NB4 (cell line): ENCODE results near the gene DOCK3.
"Not testable (repeated sequence)": the region's sequence is repeated elsewhere in the genome, so short reads cannot be mapped to it uniquely, and the experiment has no call there.

Experiments
- DNase-seq: peaks from one replicate; pipeline ENCODE4 v3.0.0; 2010; ENCODE audit warnings: low read depth
- H3K4me3 ChIP-seq: one replicate; pipeline ENCODE4 v1.5.1; 2011; ENCODE audit warnings: mild to moderate bottlenecking, low read depth, low read length, moderate library complexity
- CTCF ChIP-seq: IDR thresholded peaks from one replicate; pipeline ENCODE4 v1.5.1; 2012; ENCODE audit warnings: low read depth, low read length
- MAX ChIP-seq: IDR thresholded peaks from 2 replicates; pipeline ENCODE4 v1.6.1; 2011; ENCODE audit warnings: low read depth, low read length
- MYC ChIP-seq: IDR thresholded peaks from 2 replicates; pipeline ENCODE4 v1.6.1; 2011; ENCODE audit warnings: low read depth, low read length
- POLR2A ChIP-seq: IDR thresholded peaks from 2 replicates; pipeline ENCODE4 v1.6.1; 2011; ENCODE audit warnings: mild to moderate bottlenecking; ENCODE audit not compliant: insufficient read length; ENCODE audit errors: extremely low read depth

DOCK3 gene

GRCh38 chr3:50848308-50848707 is 173.6 kb downstream of the DOCK3 start:
- no peak for TF ChIP-seq MYC
- no peak for TF ChIP-seq POLR2A
- TF ChIP-seq CTCF: no peak
- TF ChIP-seq MAX: no peak
- H3K4me3 ChIP-seq: no peak overlapping the region
- no peak for DNase-seq

- DNase-seq: no peak
- TF ChIP-seq MAX (no peak), POLR2A (no peak)
- H3K4me3 ChIP-seq: no peak overlapping the region
Observed at GRCh38 chr3:50850639-50851511, 176.1 kb downstream of the DOCK3 start.

- TF ChIP-seq CTCF (no peak), MYC (no peak), POLR2A (no peak), MAX (no peak)
- no peak overlapping the region for H3K4me3 ChIP-seq
- DNase-seq: no peak
Observed at GRCh38 chr3:50853936-50854335, 179.2 kb downstream of the DOCK3 start.

GRCh38 chr3:50862221-50862620 is 187.5 kb downstream of the DOCK3 start:
- no peak overlapping the region for H3K4me3 ChIP-seq
- DNase-seq: peak; percentile 1
- TF ChIP-seq MYC (no peak), MAX (no peak), CTCF (no peak), POLR2A (no peak)

- H3K4me3 ChIP-seq: no peak overlapping the region
- TF ChIP-seq MYC (no peak), POLR2A (no peak), MAX (no peak), CTCF (no peak)
- no peak for DNase-seq
Observed at GRCh38 chr3:50873376-50874157, 198.8 kb downstream of the DOCK3 start.

GRCh38 chr3:50874876-50875275 is 200.1 kb downstream of the DOCK3 start:
- not testable (repeated sequence) for H3K4me3 ChIP-seq, DNase-seq

GRCh38 chr3:50876947-50877346 is 202.2 kb downstream of the DOCK3 start:
- no peak overlapping the region for H3K4me3 ChIP-seq
- TF ChIP-seq MAX (no peak), MYC (no peak), CTCF (no peak), POLR2A (no peak)
- DNase-seq: no peak

GRCh38 chr3:50882733-50883132 is 208.0 kb downstream of the DOCK3 start:
- DNase-seq, H3K4me3 ChIP-seq: not testable (repeated sequence)
